Kidney (tissue), 14 donors: ENCODE data around the gene PLCH1. TPM values are rescaled to one million over a fixed set of nuclear protein-coding genes. Genes with fewer than 3 reads are reported as not detected.
"Not testable (repeated sequence)": the region's sequence is repeated elsewhere in the genome, so short reads cannot be mapped to it uniquely, and the experiment has no call there.

Source experiments
- DNase-seq, 5 donors: peaks; one replicate each; pipeline ENCODE4 v3.0.0-alpha.2; 2013 to 2020
- FAIRE-seq: peaks from 2 replicates; lab custom pipeline; 2012; peaks lifted over from hg19 to GRCh38; lab: Jason Lieb, UNC
- H3K27ac ChIP-seq, 2 donors: one replicate each; pipeline ENCODE4 v1.7.0; 2013; ENCODE audit warnings: low read depth in 2 of 2, low read length in 2 of 2, inconsistent platforms in 1 of 2
- H3K27me3 ChIP-seq: one replicate; pipeline ENCODE4 v1.7.1; 2013; ENCODE audit warnings: low read length, inconsistent platforms; ENCODE audit not compliant: control insufficient read depth, insufficient read depth
- H3K36me3 ChIP-seq, 3 donors: one replicate each; pipeline versions ENCODE4 v1.7.0 to v1.7.1; 2013; ENCODE audit warnings: low read length in 3 of 3, control low read depth in 1 of 3, inconsistent platforms in 1 of 3; ENCODE audit not compliant: insufficient read depth in 3 of 3, control insufficient read depth in 2 of 3
- H3K4me1 ChIP-seq, 3 donors: one replicate each; pipeline versions ENCODE4 v1.7.0 to v1.7.1; 2013; ENCODE audit warnings: low read length in 3 of 3, inconsistent platforms in 1 of 3, low read depth in 1 of 3; ENCODE audit not compliant: control insufficient read depth in 2 of 3, insufficient read depth in 2 of 3
- H3K4me3 ChIP-seq, 3 donors: one replicate each; pipeline versions ENCODE4 v1.7.0 to v1.8.1; 2013; ENCODE audit warnings: low read length in 3 of 3, control low read depth in 1 of 3, inconsistent platforms in 1 of 3
- H3K9ac ChIP-seq, 3 donors: one replicate each; pipeline versions ENCODE4 v1.7.0 to v1.7.1; 2013; ENCODE audit warnings: low read length in 3 of 3, control low read depth in 1 of 3, inconsistent platforms in 1 of 3
- H3K9me3 ChIP-seq, 3 donors: one replicate each; pipeline versions ENCODE4 v1.7.0 to v1.7.1; 2013; ENCODE audit warnings: low read length in 3 of 3, control low read depth in 1 of 3, inconsistent platforms in 1 of 3; ENCODE audit not compliant: control insufficient read depth in 2 of 3, insufficient read depth in 1 of 3
- CTCF ChIP-seq: IDR thresholded peaks from 3 replicates; pipeline ENCODE4 v1.5.1; 2012; ENCODE audit warnings: mild to moderate bottlenecking, moderate library complexity, borderline replicate concordance; ENCODE audit not compliant: insufficient read depth; ENCODE audit errors: extremely low read depth
- intact Hi-C: fragments of 100-400 bp; cut with DNase I; formaldehyde crosslinking; loops from one replicate; pipeline ENCODE4 v1.11.1; 2022
- polyA plus RNA-seq: library from polyadenylated mRNA; stranded (reverse); fragments of 350-450 nt; fragmentation: Illumina TruSeq; extraction: RNeasy Lipid Tissue Mini Kit (QIAGEN cat#74804); gene quantifications from one replicate; pipeline ENCODE4 v1.2.3, GENCODE V29; 2014; ENCODE audit warnings: low read depth, low replicate concordance; ENCODE audit not compliant: insufficient read depth
- total RNA-seq: library from RNA; stranded (reverse); fragmentation: NEBNext Ultra II Directional; extraction: Animal tissue kit (Norgen Biotek cat#: 25700); gene quantifications from one replicate; pipeline ENCODE4 v1.2.1, GENCODE V29; 2021
- donor health status: control.
- donor health status: control.
- donor health status: control.
- donor health status: control.
- donor health status: control.
- donor health status: DM: yes; HTN: yes; CAD: no.
- donor health status: Normal renal cell carcinoma (clear cell type).

Gene PLCH1
- total and polyA plus RNA-seq, 2 donors from 2014 or later = 1.6 to 9.6 TPM

DNA sequence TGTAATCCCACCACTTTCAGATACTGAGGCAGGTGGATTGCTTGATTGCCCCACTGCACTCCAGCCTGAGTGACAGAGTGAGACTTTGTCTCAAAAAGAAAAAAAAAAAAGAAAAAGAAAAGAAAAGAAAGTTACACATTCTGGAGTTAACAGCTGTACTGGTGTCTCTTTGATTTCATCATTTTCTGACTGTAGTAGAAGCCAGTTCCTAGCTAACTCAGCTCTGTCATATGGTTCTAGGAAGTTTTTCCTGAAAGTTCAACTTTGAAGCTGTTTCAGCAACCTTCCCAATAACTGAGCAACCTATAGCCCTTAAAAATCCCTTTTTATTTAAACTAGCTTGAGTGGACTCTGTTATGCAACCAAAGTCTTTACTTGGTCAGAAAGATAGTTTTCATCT lies 346.8 kb downstream of the PLCH1 start:
- Histone ChIP-seq H3K9ac (no peak overlapping the region), H3K27me3 (no peaks in the 10 kb centered on the region), H3K4me3 (no peak overlapping the region), H3K36me3 (no peaks in the 10 kb centered on the region), H3K27ac (no peak overlapping the region), H3K9me3 (no peaks in the 10 kb centered on the region), H3K4me1 (no peaks in the 10 kb centered on the region)
- DNase-seq = no peak
- TF ChIP-seq CTCF = no peak
- FAIRE-seq = no peak
- intact Hi-C loops = no loop called here

GRCh38 chr3:155394896-155395295 lies 350.0 kb downstream of the PLCH1 start:
- H3K9ac ChIP-seq, intact Hi-C loops, H3K36me3 ChIP-seq, H3K27ac ChIP-seq, DNase-seq, FAIRE-seq, H3K27me3 ChIP-seq, H3K4me1 ChIP-seq, H3K4me3 ChIP-seq, H3K9me3 ChIP-seq: not testable (repeated sequence)

DNA sequence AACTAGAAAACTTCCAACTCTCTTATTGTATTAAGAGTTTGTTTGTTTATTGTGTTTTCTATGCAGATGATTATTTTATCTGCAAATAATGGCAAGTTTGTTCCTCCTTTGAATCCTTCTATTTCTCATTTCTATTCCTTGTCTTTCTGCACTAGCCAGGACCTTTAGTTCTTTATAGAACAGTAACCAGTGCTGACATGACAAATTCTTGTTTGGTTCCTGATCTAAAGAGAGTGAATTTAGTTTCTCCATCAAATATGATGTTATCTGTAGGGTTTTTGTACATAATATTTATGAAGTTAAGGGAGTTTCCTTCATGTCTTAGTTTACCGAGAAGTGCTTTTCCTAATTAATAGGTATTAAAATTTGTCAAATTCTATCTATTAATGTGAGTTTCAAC lies 350.6 kb downstream of the PLCH1 start:
- H3K27me3 ChIP-seq = no peaks in the 10 kb centered on the region
- no peak for TF ChIP-seq CTCF
- H3K27ac ChIP-seq = no peak overlapping the region
- no peak for DNase-seq
- no peaks in the 10 kb centered on the region for H3K4me1 ChIP-seq
- no peak for FAIRE-seq
- no peaks in the 10 kb centered on the region for H3K36me3 ChIP-seq
- no peaks in the 10 kb centered on the region for H3K9me3 ChIP-seq
- H3K9ac ChIP-seq = no peak overlapping the region
- intact Hi-C loops = no loop called here
- H3K4me3 ChIP-seq = no peak overlapping the region

- intact Hi-C loops = no loop called here
- FAIRE-seq = no peak
- Histone ChIP-seq H3K9ac (no peak overlapping the region), H3K9me3 (no peaks in the 10 kb centered on the region), H3K27ac (no peak overlapping the region), H3K4me3 (no peak overlapping the region), H3K4me1 (no peaks in the 10 kb centered on the region), H3K36me3 (no peaks in the 10 kb centered on the region), H3K27me3 (no peaks in the 10 kb centered on the region)
- TF ChIP-seq CTCF = no peak
- no peak for DNase-seq
Observed at GRCh38 chr3:155393316-155393715, 351.6 kb downstream of the PLCH1 start.
